Parathyroid adenoma (tissue), 2 donors: ENCODE measurements around the gene NOX1.

Source experiments
- H2AFZ ChIP-seq: fragments of 300-600 bp; sonication (generic); one replicate; pipeline ENCODE4 v1.7.0; 2017; ENCODE audit warnings: antibody characterized with exemption, mild to moderate bottlenecking
- H3K27ac ChIP-seq: fragments of 300-600 bp; sonication (generic); one replicate; pipeline ENCODE4 v1.7.0; 2017
- H3K27me3 ChIP-seq: fragments of 300-600 bp; sonication (generic); one replicate; pipeline ENCODE4 v1.7.0; 2017; ENCODE audit warnings: low read length; ENCODE audit not compliant: control insufficient read depth, insufficient read depth
- H3K36me3 ChIP-seq: fragments of 300-600 bp; sonication (generic); one replicate; pipeline ENCODE4 v1.7.0; 2017; ENCODE audit warnings: low read length; ENCODE audit not compliant: control insufficient read depth, insufficient read depth
- H3K4me1 ChIP-seq: fragments of 300-600 bp; sonication (generic); one replicate; pipeline ENCODE4 v1.7.0; 2017; ENCODE audit warnings: control low read depth
- H3K4me2 ChIP-seq: fragments of 300-600 bp; sonication (generic); one replicate; pipeline ENCODE4 v1.7.0; 2017; ENCODE audit warnings: low read length
- H3K4me3 ChIP-seq: fragments of 300-600 bp; sonication (generic); one replicate; pipeline ENCODE4 v1.7.0; 2017; ENCODE audit warnings: low read depth, low read length
- H3K79me2 ChIP-seq: fragments of 300-600 bp; sonication (generic); one replicate; pipeline ENCODE4 v1.7.0; 2017; ENCODE audit warnings: control low read depth
- H3K9ac ChIP-seq: fragments of 300-600 bp; sonication (generic); one replicate; pipeline ENCODE4 v1.7.0; 2017; ENCODE audit warnings: mild to moderate bottlenecking
- H3K9me3 ChIP-seq: fragments of 300-600 bp; sonication (generic); one replicate; pipeline ENCODE4 v1.7.0; 2017; ENCODE audit warnings: low read length; ENCODE audit not compliant: control insufficient read depth
- CTCF ChIP-seq: fragments of 300-600 bp; sonication (generic); IDR thresholded peaks from one replicate; pipeline ENCODE4 v1.7.0; 2017; ENCODE audit warnings: antibody characterized with exemption, mild to moderate bottlenecking
- donor health status: primary hyperparathyroidism.

The NOX1 gene

GRCh38 chrX:100871594-100872560, 2.3 kb downstream of the NOX1 start:
- Histone ChIP-seq H3K4me1 (no peaks in the 10 kb centered on the region), H3K4me2 (no peak overlapping the region), H3K9ac (no peak overlapping the region), H3K36me3 (no peaks in the 10 kb centered on the region), H3K79me2 (no peaks in the 10 kb centered on the region), H3K27ac (no peak overlapping the region), H3K9me3 (no peaks in the 10 kb centered on the region), H3K27me3 (no peaks in the 10 kb centered on the region), H3K4me3 (no peak overlapping the region), H2AFZ (no peak overlapping the region)
- no peak for TF ChIP-seq CTCF

- Histone ChIP-seq H3K36me3 (no peaks in the 10 kb centered on the region), H3K9ac (no peak overlapping the region), H3K9me3 (no peaks in the 10 kb centered on the region), H2AFZ (no peak overlapping the region), H3K79me2 (no peaks in the 10 kb centered on the region), H3K4me2 (no peak overlapping the region), H3K27ac (no peak overlapping the region), H3K27me3 (no peaks in the 10 kb centered on the region), H3K4me3 (no peak overlapping the region), H3K4me1 (no peaks in the 10 kb centered on the region)
- no peak for TF ChIP-seq CTCF
Observed at GRCh38 chrX:100870527-100870926, 3.6 kb downstream of the NOX1 start.

GRCh38 chrX:100868273-100868672, 5.9 kb downstream of the NOX1 start:
- Histone ChIP-seq H3K4me1 (no peaks in the 10 kb centered on the region), H3K79me2 (no peaks in the 10 kb centered on the region), H2AFZ (no peak overlapping the region), H3K4me2 (no peak overlapping the region), H3K9me3 (no peaks in the 10 kb centered on the region), H3K27me3 (no peaks in the 10 kb centered on the region), H3K9ac (no peak overlapping the region), H3K4me3 (no peak overlapping the region), H3K36me3 (no peaks in the 10 kb centered on the region), H3K27ac (no peak overlapping the region)
- TF ChIP-seq CTCF = no peak

GRCh38 chrX:100864657-100865391, 9.3 kb downstream of the NOX1 start:
- H2AFZ ChIP-seq = no peak overlapping the region
- no peak overlapping the region for H3K27ac ChIP-seq
- no peaks in the 10 kb centered on the region for H3K79me2 ChIP-seq
- no peaks in the 10 kb centered on the region for H3K9me3 ChIP-seq
- no peak overlapping the region for H3K9ac ChIP-seq
- H3K27me3 ChIP-seq = no peaks in the 10 kb centered on the region
- H3K4me1 ChIP-seq = no peaks in the 10 kb centered on the region
- H3K4me3 ChIP-seq = no peak overlapping the region
- no peak for TF ChIP-seq CTCF
- H3K36me3 ChIP-seq = no peaks in the 10 kb centered on the region
- H3K4me2 ChIP-seq = no peak overlapping the region
